K562 (cell line): ENCODE data around the gene PTPN12. TPM values are rescaled to one million over a fixed set of nuclear protein-coding genes. Genes with fewer than 3 reads are reported as not detected.

Experiments
- BHLHE40 ChIP-seq: IDR thresholded peaks from 2 replicates; pipeline ENCODE4 v1.6.1; 2011; ENCODE audit warnings: low read length, improper control_type of control experiment
- HMG20B ChIP-seq: fragments of 250-450 bp; sonication (Bioruptor Pico); IDR thresholded peaks from 2 replicates; pipeline ENCODE4 v1.5.0; 2021; ENCODE audit warnings: mild to moderate bottlenecking
- LCOR ChIP-seq: sonication (generic); formaldehyde crosslinking; IDR thresholded peaks from 2 replicates; pipeline ENCODE4 v1.8.0; 2022; ENCODE audit warnings: mild to moderate bottlenecking, missing genetic modification reagents
- RB1 ChIP-seq: fragments of 450-650 bp; IDR thresholded peaks from 2 replicates; pipeline ENCODE4 v1.6.1; 2017; ENCODE audit warnings: low read depth, mild to moderate bottlenecking
- SOX6 ChIP-seq: fragments of 450-650 bp; IDR thresholded peaks from 2 replicates; pipeline ENCODE4 v1.6.1; 2014; ENCODE audit warnings: mild to moderate bottlenecking
- polyA plus RNA-seq, 8 experiments: library from polyadenylated mRNA; depleted of rRNA in 4 of 8; stranded (reverse) in 5 of 8; unstranded in 3 of 8; fragments of >200 nt; fragmentation: Nextera tagmentation in 2 of 8; fragmentation: Illumina TruSeq in 1 of 8; extraction: Ambion mirVana in 2 of 8; extraction: Trizol in 1 of 8; gene quantifications; 2 replicates each; pipeline versions ENCODE4 v1.2.1 to v1.2.3, GENCODE V29; 2011 to 2014; ENCODE audit warnings: inconsistent platforms in 1 of 8, missing spikeins in 1 of 8
- total RNA-seq, 7 experiments: library from RNA; depleted of rRNA in 6 of 7; stranded (reverse); fragments of >200 nt in 6 of 7; fragmentation: Illumina TruSeq in 2 of 7; extraction: Trizol in 2 of 7; gene quantifications; 2 replicates each; pipeline versions ENCODE4 v1.2.1 to v1.2.3, GENCODE V29; 2011 to 2021; ENCODE audit warnings: low replicate concordance in 1 of 7
- TF ChIP-seq, protein P1 (sequence below), 2 experiments: fragments of 450-650 bp in 1 of 2; sonication (generic) in 1 of 2; formaldehyde crosslinking in 1 of 2; IDR thresholded peaks; 2 replicates each; pipeline versions ENCODE4 v1.7.1 to v1.9.0; 2016 to 2022; ENCODE audit warnings: inconsistent platforms in 1 of 2, mild to moderate bottlenecking in 1 of 2, missing genetic modification reagents in 1 of 2
- TF ChIP-seq, protein P2 (sequence below): fragments of 450-650 bp; formaldehyde crosslinking; conservative IDR thresholded peaks from 2 replicates; pipeline ENCODE4 v1.4.0; 2022; ENCODE audit warnings: mild to moderate bottlenecking, missing genetic modification characterization
- TF ChIP-seq, protein P3 (sequence below): fragments of 450-650 bp; formaldehyde crosslinking; IDR thresholded peaks from 2 replicates; pipeline ENCODE4 v1.4.0; 2020; ENCODE audit warnings: mild to moderate bottlenecking, moderate library complexity
- TF ChIP-seq, protein P4 (sequence below): fragments of 450-650 bp; formaldehyde crosslinking; IDR thresholded peaks from 2 replicates; pipeline ENCODE4 v1.4.0; 2020; ENCODE audit warnings: mild to moderate bottlenecking, moderate library complexity
- TF ChIP-seq, protein P5 (sequence below): fragments of 450-650 bp; conservative IDR thresholded peaks from 2 replicates; pipeline ENCODE4 v1.6.1; 2016; ENCODE audit warnings: missing genetic modification characterization, low read depth, mild to moderate bottlenecking, control low read depth, missing compliant biosample characterization

The PTPN12 gene
- total and polyA plus RNA-seq, 9 of the 15 experiments (the other 6 are each of a cell fraction or from before 2014, with no cell fraction given) = 15.3 to 79.8 (median 26.6) TPM

DNA sequence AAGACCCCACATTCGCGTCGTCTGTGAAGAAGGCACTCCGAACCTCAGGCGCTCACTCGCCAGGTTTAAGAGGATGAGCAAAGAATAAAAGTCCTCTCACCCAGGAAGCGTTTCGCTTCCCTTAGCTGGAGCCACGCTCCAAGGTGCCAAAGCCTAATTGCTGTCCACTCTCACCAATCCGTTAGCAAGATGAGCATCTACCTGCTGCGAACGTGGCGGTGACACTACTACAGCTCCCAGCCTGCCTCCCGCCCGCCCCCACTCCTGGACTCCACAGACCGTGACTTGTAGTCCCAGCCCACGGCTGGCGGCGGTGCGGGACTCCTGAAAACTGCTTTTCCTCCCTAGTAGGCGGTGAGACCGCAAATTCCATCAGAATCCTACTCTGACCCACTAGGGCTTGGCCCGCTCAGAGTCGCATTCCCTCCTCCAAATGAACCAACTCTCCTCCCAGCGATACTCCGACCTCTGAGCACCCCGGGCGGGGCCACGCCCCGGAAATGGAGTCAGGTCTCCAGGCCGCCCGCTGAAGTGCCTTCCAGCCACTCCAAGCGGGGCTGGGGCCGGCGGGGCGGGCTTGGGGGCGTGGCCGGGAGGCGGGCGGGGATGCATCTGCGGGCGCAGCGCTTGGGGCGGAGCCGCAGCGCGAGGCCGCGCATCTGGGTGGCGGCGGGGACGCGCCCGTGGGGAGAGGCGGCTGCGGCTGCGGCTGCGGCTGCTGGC lies 521 bp upstream of the PTPN12 start (continued):
- TF ChIP-seq, protein P1, sequence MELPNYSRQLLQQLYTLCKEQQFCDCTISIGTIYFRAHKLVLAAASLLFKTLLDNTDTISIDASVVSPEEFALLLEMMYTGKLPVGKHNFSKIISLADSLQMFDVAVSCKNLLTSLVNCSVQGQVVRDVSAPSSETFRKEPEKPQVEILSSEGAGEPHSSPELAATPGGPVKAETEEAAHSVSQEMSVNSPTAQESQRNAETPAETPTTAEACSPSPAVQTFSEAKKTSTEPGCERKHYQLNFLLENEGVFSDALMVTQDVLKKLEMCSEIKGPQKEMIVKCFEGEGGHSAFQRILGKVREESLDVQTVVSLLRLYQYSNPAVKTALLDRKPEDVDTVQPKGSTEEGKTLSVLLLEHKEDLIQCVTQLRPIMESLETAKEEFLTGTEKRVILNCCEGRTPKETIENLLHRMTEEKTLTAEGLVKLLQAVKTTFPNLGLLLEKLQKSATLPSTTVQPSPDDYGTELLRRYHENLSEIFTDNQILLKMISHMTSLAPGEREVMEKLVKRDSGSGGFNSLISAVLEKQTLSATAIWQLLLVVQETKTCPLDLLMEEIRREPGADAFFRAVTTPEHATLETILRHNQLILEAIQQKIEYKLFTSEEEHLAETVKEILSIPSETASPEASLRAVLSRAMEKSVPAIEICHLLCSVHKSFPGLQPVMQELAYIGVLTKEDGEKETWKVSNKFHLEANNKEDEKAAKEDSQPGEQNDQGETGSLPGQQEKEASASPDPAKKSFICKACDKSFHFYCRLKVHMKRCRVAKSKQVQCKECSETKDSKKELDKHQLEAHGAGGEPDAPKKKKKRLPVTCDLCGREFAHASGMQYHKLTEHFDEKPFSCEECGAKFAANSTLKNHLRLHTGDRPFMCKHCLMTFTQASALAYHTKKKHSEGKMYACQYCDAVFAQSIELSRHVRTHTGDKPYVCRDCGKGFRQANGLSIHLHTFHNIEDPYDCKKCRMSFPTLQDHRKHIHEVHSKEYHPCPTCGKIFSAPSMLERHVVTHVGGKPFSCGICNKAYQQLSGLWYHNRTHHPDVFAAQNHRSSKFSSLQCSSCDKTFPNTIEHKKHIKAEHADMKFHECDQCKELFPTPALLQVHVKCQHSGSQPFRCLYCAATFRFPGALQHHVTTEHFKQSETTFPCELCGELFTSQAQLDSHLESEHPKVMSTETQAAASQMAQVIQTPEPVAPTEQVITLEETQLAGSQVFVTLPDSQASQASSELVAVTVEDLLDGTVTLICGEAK (IDR thresholded peaks at IDR 0.05) = peak; percentile 72
- TF ChIP-seq, protein P1 (CRISPR knock-in tag; IDR thresholded peaks at IDR 0.05) = no peak
- TF ChIP-seq RB1 (peak; percentile 76), SOX6 (0 out of 2 replicates have a peak, but pooled peaks have one; percentile 52), HMG20B (no peak), LCOR (CRISPR knock-in tag) (no peak), BHLHE40 (peak; percentile 21; the same call in 1 of the 2 replicates)
- TF ChIP-seq, protein P2, sequence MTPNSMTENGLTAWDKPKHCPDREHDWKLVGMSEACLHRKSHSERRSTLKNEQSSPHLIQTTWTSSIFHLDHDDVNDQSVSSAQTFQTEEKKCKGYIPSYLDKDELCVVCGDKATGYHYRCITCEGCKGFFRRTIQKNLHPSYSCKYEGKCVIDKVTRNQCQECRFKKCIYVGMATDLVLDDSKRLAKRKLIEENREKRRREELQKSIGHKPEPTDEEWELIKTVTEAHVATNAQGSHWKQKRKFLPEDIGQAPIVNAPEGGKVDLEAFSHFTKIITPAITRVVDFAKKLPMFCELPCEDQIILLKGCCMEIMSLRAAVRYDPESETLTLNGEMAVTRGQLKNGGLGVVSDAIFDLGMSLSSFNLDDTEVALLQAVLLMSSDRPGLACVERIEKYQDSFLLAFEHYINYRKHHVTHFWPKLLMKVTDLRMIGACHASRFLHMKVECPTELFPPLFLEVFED (CRISPR knock-in tag) = 0 out of 2 replicates have a peak, but pooled peaks have one; percentile 48
- TF ChIP-seq, protein P3, sequence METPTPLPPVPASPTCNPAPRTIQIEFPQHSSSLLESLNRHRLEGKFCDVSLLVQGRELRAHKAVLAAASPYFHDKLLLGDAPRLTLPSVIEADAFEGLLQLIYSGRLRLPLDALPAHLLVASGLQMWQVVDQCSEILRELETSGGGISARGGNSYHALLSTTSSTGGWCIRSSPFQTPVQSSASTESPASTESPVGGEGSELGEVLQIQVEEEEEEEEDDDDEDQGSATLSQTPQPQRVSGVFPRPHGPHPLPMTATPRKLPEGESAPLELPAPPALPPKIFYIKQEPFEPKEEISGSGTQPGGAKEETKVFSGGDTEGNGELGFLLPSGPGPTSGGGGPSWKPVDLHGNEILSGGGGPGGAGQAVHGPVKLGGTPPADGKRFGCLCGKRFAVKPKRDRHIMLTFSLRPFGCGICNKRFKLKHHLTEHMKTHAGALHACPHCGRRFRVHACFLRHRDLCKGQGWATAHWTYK (CRISPR knock-in tag) = peak; percentile 78; the same call in 1 of the 2 replicates
- TF ChIP-seq, protein P4, sequence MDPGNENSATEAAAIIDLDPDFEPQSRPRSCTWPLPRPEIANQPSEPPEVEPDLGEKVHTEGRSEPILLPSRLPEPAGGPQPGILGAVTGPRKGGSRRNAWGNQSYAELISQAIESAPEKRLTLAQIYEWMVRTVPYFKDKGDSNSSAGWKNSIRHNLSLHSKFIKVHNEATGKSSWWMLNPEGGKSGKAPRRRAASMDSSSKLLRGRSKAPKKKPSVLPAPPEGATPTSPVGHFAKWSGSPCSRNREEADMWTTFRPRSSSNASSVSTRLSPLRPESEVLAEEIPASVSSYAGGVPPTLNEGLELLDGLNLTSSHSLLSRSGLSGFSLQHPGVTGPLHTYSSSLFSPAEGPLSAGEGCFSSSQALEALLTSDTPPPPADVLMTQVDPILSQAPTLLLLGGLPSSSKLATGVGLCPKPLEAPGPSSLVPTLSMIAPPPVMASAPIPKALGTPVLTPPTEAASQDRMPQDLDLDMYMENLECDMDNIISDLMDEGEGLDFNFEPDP (CRISPR knock-in tag) = no peak
- TF ChIP-seq, protein P5, sequence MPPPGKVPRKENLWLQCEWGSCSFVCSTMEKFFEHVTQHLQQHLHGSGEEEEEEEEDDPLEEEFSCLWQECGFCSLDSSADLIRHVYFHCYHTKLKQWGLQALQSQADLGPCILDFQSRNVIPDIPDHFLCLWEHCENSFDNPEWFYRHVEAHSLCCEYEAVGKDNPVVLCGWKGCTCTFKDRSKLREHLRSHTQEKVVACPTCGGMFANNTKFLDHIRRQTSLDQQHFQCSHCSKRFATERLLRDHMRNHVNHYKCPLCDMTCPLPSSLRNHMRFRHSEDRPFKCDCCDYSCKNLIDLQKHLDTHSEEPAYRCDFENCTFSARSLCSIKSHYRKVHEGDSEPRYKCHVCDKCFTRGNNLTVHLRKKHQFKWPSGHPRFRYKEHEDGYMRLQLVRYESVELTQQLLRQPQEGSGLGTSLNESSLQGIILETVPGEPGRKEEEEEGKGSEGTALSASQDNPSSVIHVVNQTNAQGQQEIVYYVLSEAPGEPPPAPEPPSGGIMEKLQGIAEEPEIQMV (tag) = 0 out of 2 replicates have a peak, but pooled peaks have one; percentile 6
